Measurements from ENCODE around the gene XDH.

XDH gene

DNA sequence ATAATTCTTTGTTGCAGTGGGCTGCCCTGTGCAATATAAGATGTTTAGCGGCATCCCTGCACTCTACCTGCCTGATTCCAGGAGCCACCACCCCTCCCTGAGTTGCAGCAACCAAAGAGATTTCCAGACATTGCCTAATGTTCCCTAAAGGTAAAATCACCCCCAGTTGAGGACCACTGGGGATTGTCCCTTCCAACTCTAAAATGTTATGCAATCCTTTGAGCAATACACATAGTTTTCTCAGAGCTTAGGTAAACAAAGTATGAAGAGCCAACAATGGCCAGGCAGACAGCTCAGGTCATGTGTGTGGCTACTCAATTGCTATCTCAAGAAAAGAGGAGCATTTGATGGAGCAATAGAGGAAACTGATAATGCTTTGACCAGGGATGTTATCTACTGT is 87.0 kb downstream of the XDH start:
- H4K20me1 ChIP-seq (ENCODE audit: insufficient read depth, low read length): no peaks in the 10 kb centered on the region
- H2AFZ ChIP-seq (ENCODE audit: low read depth, low read length): no peak overlapping the region
- ATAC-seq (ENCODE audit: insufficient read depth, low read depth): no peak
- no peaks in the 10 kb centered on the region for H3K27me3 ChIP-seq (ENCODE audit: insufficient read depth, low read length, poor library complexity)
- H3K27ac ChIP-seq (ENCODE audit: low read length): no peak overlapping the region
- TF ChIP-seq, protein P1, sequence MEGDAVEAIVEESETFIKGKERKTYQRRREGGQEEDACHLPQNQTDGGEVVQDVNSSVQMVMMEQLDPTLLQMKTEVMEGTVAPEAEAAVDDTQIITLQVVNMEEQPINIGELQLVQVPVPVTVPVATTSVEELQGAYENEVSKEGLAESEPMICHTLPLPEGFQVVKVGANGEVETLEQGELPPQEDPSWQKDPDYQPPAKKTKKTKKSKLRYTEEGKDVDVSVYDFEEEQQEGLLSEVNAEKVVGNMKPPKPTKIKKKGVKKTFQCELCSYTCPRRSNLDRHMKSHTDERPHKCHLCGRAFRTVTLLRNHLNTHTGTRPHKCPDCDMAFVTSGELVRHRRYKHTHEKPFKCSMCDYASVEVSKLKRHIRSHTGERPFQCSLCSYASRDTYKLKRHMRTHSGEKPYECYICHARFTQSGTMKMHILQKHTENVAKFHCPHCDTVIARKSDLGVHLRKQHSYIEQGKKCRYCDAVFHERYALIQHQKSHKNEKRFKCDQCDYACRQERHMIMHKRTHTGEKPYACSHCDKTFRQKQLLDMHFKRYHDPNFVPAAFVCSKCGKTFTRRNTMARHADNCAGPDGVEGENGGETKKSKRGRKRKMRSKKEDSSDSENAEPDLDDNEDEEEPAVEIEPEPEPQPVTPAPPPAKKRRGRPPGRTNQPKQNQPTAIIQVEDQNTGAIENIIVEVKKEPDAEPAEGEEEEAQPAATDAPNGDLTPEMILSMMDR (IDR thresholded peaks at IDR 0.05; ENCODE audit: borderline replicate concordance, extremely low read depth, low read length, poor library complexity, severe bottlenecking): no peak
- peaks cover 26% of the 10 kb centered on the region for H3K4me1 ChIP-seq (ENCODE audit: insufficient read depth, low read length)
- no peaks in the 10 kb centered on the region for H3K9me3 ChIP-seq (ENCODE audit: insufficient read depth, low read length, severe bottlenecking)
- no peak overlapping the region for H3K4me2 ChIP-seq (ENCODE audit: insufficient read depth, low read length)
- no peaks in the 10 kb centered on the region for H3K36me3 ChIP-seq (ENCODE audit: insufficient read depth, low read length)
- no peak for DNase-seq
- H3K4me3 ChIP-seq (ENCODE audit: low read depth in 1 of 2, low read length in 2 of 2): no peak overlapping the region
- H3K79me2 ChIP-seq (ENCODE audit: insufficient read depth, low read length): no peaks in the 10 kb centered on the region
- no peak overlapping the region for H3K9ac ChIP-seq (ENCODE audit: low read depth, low read length)

DNA sequence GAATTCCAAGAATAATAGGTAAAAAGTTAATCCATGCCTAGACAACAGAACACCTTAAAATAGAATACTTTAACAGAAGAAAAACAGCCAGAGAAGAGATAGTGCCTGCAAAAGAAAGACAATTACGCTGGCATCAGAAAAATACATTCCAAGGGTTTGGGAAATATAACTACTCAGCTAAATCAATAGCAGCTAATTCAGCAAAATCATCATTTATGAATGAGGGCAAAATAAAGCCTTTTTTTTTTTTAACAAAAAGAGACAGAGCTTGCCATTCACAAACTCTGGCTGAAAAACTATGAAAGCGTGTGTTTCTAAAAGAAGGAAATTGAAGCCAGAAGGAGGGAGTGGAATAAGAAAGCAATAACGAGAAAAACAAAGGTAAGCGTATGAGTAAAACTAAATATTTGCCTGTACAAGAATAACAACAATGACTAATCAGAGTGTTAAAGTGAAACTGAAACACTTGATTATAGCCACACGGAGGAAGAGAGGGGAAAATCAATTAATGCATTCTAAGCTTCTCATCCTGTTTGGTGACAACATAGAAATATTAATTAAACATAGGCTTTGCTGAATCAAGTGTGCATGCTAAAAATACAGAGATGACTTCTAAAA is 90.4 kb downstream of the XDH start:
- ATAC-seq (ENCODE audit: insufficient read depth, low read depth) (peak; percentile 39), DNase-seq (no peak)
- peak overlapping the region; percentile 57 for H2AFZ ChIP-seq (ENCODE audit: low read depth, low read length)
- peak overlapping the region in 1 of 2 experiments; percentile 26; a peak in 2 of 4 replicates for H3K4me3 ChIP-seq (ENCODE audit: low read depth in 1 of 2, low read length in 2 of 2)
- no peaks in the 10 kb centered on the region for H3K79me2 ChIP-seq (ENCODE audit: insufficient read depth, low read length)
- peak overlapping the region; percentile 36 for H3K9ac ChIP-seq (ENCODE audit: low read depth, low read length)
- no peaks in the 10 kb centered on the region for H3K9me3 ChIP-seq (ENCODE audit: insufficient read depth, low read length, severe bottlenecking)
- TF ChIP-seq, protein P1 (IDR thresholded peaks at IDR 0.05; ENCODE audit: borderline replicate concordance, extremely low read depth, low read length, poor library complexity, severe bottlenecking): no peak
- TF ChIP-seq EZH2 (IDR thresholded peaks at IDR 0.05; ENCODE audit: borderline replicate concordance, low read depth, low read length, severe bottlenecking): no peak
- no peaks in the 10 kb centered on the region for H3K36me3 ChIP-seq (ENCODE audit: insufficient read depth, low read length)
- H3K4me2 ChIP-seq (ENCODE audit: insufficient read depth, low read length): peak overlapping the region; percentile 58
- H3K27me3 ChIP-seq (ENCODE audit: insufficient read depth, low read length, poor library complexity): no peaks in the 10 kb centered on the region
- H3K4me1 ChIP-seq (ENCODE audit: insufficient read depth, low read length): peaks cover 57% of the 10 kb centered on the region
- peak overlapping the region; percentile 62 for H3K27ac ChIP-seq (ENCODE audit: low read length)
- H4K20me1 ChIP-seq (ENCODE audit: insufficient read depth, low read length): no peaks in the 10 kb centered on the region

DNA sequence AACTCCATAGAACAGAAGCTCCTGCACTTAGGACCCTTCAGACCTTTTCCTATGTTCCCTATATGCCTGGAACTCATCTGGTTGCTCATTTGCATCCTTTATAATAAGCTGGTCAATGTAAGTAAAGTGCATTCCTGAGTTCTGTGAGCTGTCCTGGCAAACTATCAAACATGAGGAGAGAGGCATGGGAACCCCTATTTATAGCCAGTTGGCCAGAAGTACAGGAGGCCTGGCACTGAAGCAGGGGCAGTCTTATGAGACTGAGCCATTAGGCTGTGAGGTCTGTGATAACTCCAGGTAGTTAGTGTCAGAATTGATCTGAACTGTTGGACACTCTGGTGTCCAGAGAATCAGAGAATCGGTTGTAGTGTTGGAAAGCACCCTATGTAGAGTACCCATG is 92.2 kb downstream of the XDH start:
- peak overlapping the region; percentile 14 for H3K27ac ChIP-seq (ENCODE audit: low read length)
- DNase-seq (no peak), ATAC-seq (ENCODE audit: insufficient read depth, low read depth) (no peak)
- no peak overlapping the region for H2AFZ ChIP-seq (ENCODE audit: low read depth, low read length)
- H3K27me3 ChIP-seq (ENCODE audit: insufficient read depth, low read length, poor library complexity): no peaks in the 10 kb centered on the region
- TF ChIP-seq EZH2 (IDR thresholded peaks at IDR 0.05; ENCODE audit: borderline replicate concordance, low read depth, low read length, severe bottlenecking): no peak
- TF ChIP-seq, protein P1 (IDR thresholded peaks at IDR 0.05; ENCODE audit: borderline replicate concordance, extremely low read depth, low read length, poor library complexity, severe bottlenecking): no peak
- H3K4me1 ChIP-seq (ENCODE audit: insufficient read depth, low read length): peaks cover 74% of the 10 kb centered on the region
- H3K4me2 ChIP-seq (ENCODE audit: insufficient read depth, low read length): peak overlapping the region; percentile 25; the same call in 1 of the 2 replicates
- no peak overlapping the region for H3K9ac ChIP-seq (ENCODE audit: low read depth, low read length)
- no peaks in the 10 kb centered on the region for H3K9me3 ChIP-seq (ENCODE audit: insufficient read depth, low read length, severe bottlenecking)
- no peaks in the 10 kb centered on the region for H3K36me3 ChIP-seq (ENCODE audit: insufficient read depth, low read length)
- H3K79me2 ChIP-seq (ENCODE audit: insufficient read depth, low read length): no peaks in the 10 kb centered on the region
- no peaks in the 10 kb centered on the region for H4K20me1 ChIP-seq (ENCODE audit: insufficient read depth, low read length)
- H3K4me3 ChIP-seq (ENCODE audit: low read depth in 1 of 2, low read length in 2 of 2): no peak overlapping the region

All from DND-41 (cell line).